ENCODE results near the gene CAMTA1. TPM values are rescaled to one million over a fixed set of nuclear protein-coding genes. Genes with fewer than 3 reads are reported as not detected.

Gene CAMTA1
- total RNA-seq, 1 experiment from 2014 or later: 69.5 TPM

- POLR2A ChIA-PET: no interaction called here
Measured at GRCh38 chr1:7395251-7395650, 610.0 kb downstream of the CAMTA1 start.

GRCh38 chr1:7398982-7399381, 613.7 kb downstream of the CAMTA1 start:
- RAD21 ChIA-PET (ENCODE audit: low non-redundant PET in 1 of 2, low total read pairs in 2 of 2, uncharacterized antibody in 2 of 2, unreplicated experiment in 2 of 2): no interaction called here
- POLR2A ChIA-PET: no interaction called here
- no peak for ATAC-seq
- Histone ChIP-seq H3K36me3 (ENCODE audit: control insufficient read depth in 1 of 2, insufficient read depth in 2 of 2, low read length in 2 of 2) (no peaks in the 10 kb centered on the region), H3K4me1 (ENCODE audit: control insufficient read depth in 1 of 2, insufficient read depth in 2 of 2, low read length in 2 of 2) (peaks cover 17 to 20% of the 10 kb centered on the region in 2 experiments), H3K4me3 (replicated peaks in 1 of 2; ENCODE audit: low read depth in 1 of 2, low read length in 2 of 2) (no peak overlapping the region), H3K27me3 (ENCODE audit: insufficient read depth, low read length) (no peaks in the 10 kb centered on the region), H3K9me2 (ENCODE audit: insufficient read depth) (no peaks in the 10 kb centered on the region), H2AFZ (ENCODE audit: low read depth, low read length, poor library complexity, severe bottlenecking) (no peak overlapping the region), H3K9me3 (ENCODE audit: control insufficient read depth in 1 of 2, insufficient read depth in 1 of 2, low read depth in 1 of 2, low read length in 2 of 2) (peaks cover 15 to 20% of the 10 kb centered on the region in 2 experiments; a peak in 3 of 4 replicates), H3K9ac (ENCODE audit: low read length) (no peak overlapping the region), H3K79me2 (ENCODE audit: insufficient read depth, low read length) (no peaks in the 10 kb centered on the region), H3K27ac (ENCODE audit: low read depth, low read length) (no peak overlapping the region), H4K20me1 (ENCODE audit: insufficient read depth) (no peaks in the 10 kb centered on the region), H3K4me2 (ENCODE audit: low read length) (no peak overlapping the region)
- DNase-seq (ENCODE audit: low read depth, low spot score): no peak
- no peak for TF ChIP-seq POLR2AphosphoS5 (IDR thresholded peaks at IDR 0.05; ENCODE audit: low read depth, low read length)
- TF ChIP-seq JUND (IDR thresholded peaks at IDR 0.05): no peak
- no peak for TF ChIP-seq CEBPB (IDR thresholded peaks at IDR 0.05; ENCODE audit: low read depth)
- no peak for TF ChIP-seq EZH2 (IDR thresholded peaks at IDR 0.05)
- no peak for TF ChIP-seq RAD21 (IDR thresholded peaks at IDR 0.05; ENCODE audit: low read depth)
- TF ChIP-seq EZH2phosphoT487 (IDR thresholded peaks at IDR 0.05; ENCODE audit: borderline replicate concordance): no peak
- no peak for TF ChIP-seq SP1 (IDR thresholded peaks at IDR 0.05; ENCODE audit: low read depth)
- no peak for TF ChIP-seq FOSL1 (IDR thresholded peaks at IDR 0.05; ENCODE audit: low read depth)
- TF ChIP-seq ZBTB33 (IDR thresholded peaks at IDR 0.05; ENCODE audit: extremely low read depth, insufficient replicate concordance, low read length): no peak
- intact Hi-C loops (cut with micrococcal nuclease): no loop called here
- CTCF ChIA-PET: no interaction called here
- no TSS peak for BruUV-seq (replicated peaks)

More at GRCh38 chr1:7395251-7395650, 610.0 kb downstream of the CAMTA1 start:
- ATAC-seq (no peak), DNase-seq (ENCODE audit: low read depth, low spot score) (no peak)
- ChIA-PET RAD21 (ENCODE audit: low non-redundant PET in 1 of 2, low total read pairs in 2 of 2, uncharacterized antibody in 2 of 2, unreplicated experiment in 2 of 2) (no interaction called here), CTCF (no interaction called here)
- TF ChIP-seq ATF3 (IDR thresholded peaks at IDR 0.05): no peak
- TF ChIP-seq FOSL1 (IDR thresholded peaks at IDR 0.05; ENCODE audit: low read depth): no peak
- TF ChIP-seq CBX3 (IDR thresholded peaks at IDR 0.05; ENCODE audit: low read depth): peak; percentile 72; the same call in 1 of the 2 replicates
- no peaks in the 10 kb centered on the region for H3K79me2 ChIP-seq (ENCODE audit: insufficient read depth, low read length)
- no peaks in the 10 kb centered on the region for H3K36me3 ChIP-seq (ENCODE audit: control insufficient read depth in 1 of 2, insufficient read depth in 2 of 2, low read length in 2 of 2)
- intact Hi-C loops (cut with micrococcal nuclease): no loop called here
- no peak overlapping the region for H2AFZ ChIP-seq (ENCODE audit: low read depth, low read length, poor library complexity, severe bottlenecking)
- no peaks in the 10 kb centered on the region for H3K4me1 ChIP-seq (ENCODE audit: control insufficient read depth in 1 of 2, insufficient read depth in 2 of 2, low read length in 2 of 2)
- H4K20me1 ChIP-seq (ENCODE audit: insufficient read depth): no peaks in the 10 kb centered on the region
- H3K9me2 ChIP-seq (ENCODE audit: insufficient read depth): no peaks in the 10 kb centered on the region
- no peak overlapping the region for H3K4me2 ChIP-seq (ENCODE audit: low read length)
- H3K27me3 ChIP-seq (ENCODE audit: insufficient read depth, low read length): no peaks in the 10 kb centered on the region
- no peak overlapping the region for H3K27ac ChIP-seq (ENCODE audit: low read depth, low read length)
- no peak overlapping the region for H3K4me3 ChIP-seq (replicated peaks in 1 of 2; ENCODE audit: low read depth in 1 of 2, low read length in 2 of 2)
- BruUV-seq (replicated peaks): no TSS peak
- H3K9me3 ChIP-seq (ENCODE audit: control insufficient read depth in 1 of 2, insufficient read depth in 1 of 2, low read depth in 1 of 2, low read length in 2 of 2): peaks cover 15 to 20% of the 10 kb centered on the region in 2 experiments; a peak in 3 of 4 replicates
- H3K9ac ChIP-seq (ENCODE audit: low read length): no peak overlapping the region

All from HCT116 (cell line).